ENCODE results near the gene GMDS. TPM values are rescaled to one million over a fixed set of nuclear protein-coding genes. Genes with fewer than 3 reads are reported as not detected.

The GMDS gene
- total and polyA plus RNA-seq, 2 donors (not counting 3 experiments of a cell fraction or from before 2014, with no cell fraction given) = 9.8 to 23.5 TPM

- H3K9me1 ChIP-seq (replicated peaks; ENCODE audit: control insufficient read depth, extremely low read depth, insufficient read depth, low read length) = no peaks in the 10 kb centered on the region
- no peaks in the 10 kb centered on the region for H3K36me3 ChIP-seq (ENCODE audit: control insufficient read depth in 2 of 2, extremely low read depth in 1 of 2, insufficient read depth in 2 of 2, low read length in 2 of 2)
- TF ChIP-seq POLR2A (IDR thresholded peaks at IDR 0.05; ENCODE audit: low read depth, low read length) (peak; percentile 88), POLR2AphosphoS5 (IDR thresholded peaks at IDR 0.05; ENCODE audit: insufficient read depth, low read depth, low read length) (peak; percentile 76), FOS (IDR thresholded peaks at IDR 0.05; ENCODE audit: borderline replicate concordance, insufficient read depth, low read length) (no peak), CTCF (IDR thresholded peaks at IDR 0.05; ENCODE audit: extremely low read depth in 1 of 2, insufficient read depth in 1 of 2, low read depth in 1 of 2, low read length in 2 of 2) (no peak)
- dilution Hi-C loops (cut with MboI; ENCODE audit: extremely low pct_ligation_motif_present, low sequenced_read_pairs) (loop anchor here (10.0 to 25.0 kb wide), 2 partner anchors 502 to 1035 kb away; no protein-coding TSS in a partner anchor), intact Hi-C loops (cut with micrococcal nuclease) (loop anchor here (1.0 to 10.0 kb wide), 8 partner anchors 15 to 1455 kb away; partner anchors contain the start of genes GMDS, RIPK1 and WRNIP1)
- H3K9me3 ChIP-seq (replicated peaks; ENCODE audit: control insufficient read depth, insufficient read depth, low read length) = no peaks in the 10 kb centered on the region
- H4K20me1 ChIP-seq (replicated peaks; ENCODE audit: control insufficient read depth, extremely low read depth, insufficient read depth, low read length) = peaks cover 4% of the 10 kb centered on the region
- FAIRE-seq (peak; percentile 89), DNase-seq (ENCODE audit: low read depth, low spot score) (peak; percentile 97)
- peaks cover 42% of the 10 kb centered on the region for H3K79me2 ChIP-seq (ENCODE audit: control insufficient read depth, insufficient read depth, low read length)
- H2AFZ ChIP-seq (ENCODE audit: low read depth, low read length) = peak within 1 kb of the TSS; percentile 68
- no TSS peak for BruUV-seq (replicated peaks)
- peak within 1 kb of the TSS; percentile 70 for H3K27ac ChIP-seq (ENCODE audit: insufficient read depth, low read depth, low read length)
- CTCF ChIA-PET = interaction anchor here (0.6 to 3.5 kb wide), 10 partner anchors 14 to 1024 kb away, joined by 3 to 49 read pairs (median 4); no protein-coding TSS in a partner anchor
- peak within 1 kb of the TSS; percentile 82 for H3K9ac ChIP-seq (replicated peaks; ENCODE audit: extremely low read depth, insufficient read depth, low read length)
- H3K4me3 ChIP-seq (replicated peaks in 1 of 3; ENCODE audit: insufficient read depth in 1 of 3, low read depth in 1 of 3, low read length in 3 of 3) = peak within 1 kb of the TSS; percentile 69 to 89 (median 87)
- H3K4me1 ChIP-seq (ENCODE audit: control insufficient read depth, extremely low read depth, insufficient read depth, low read length) = no peaks in the 10 kb centered on the region
- H3K4me2 ChIP-seq (ENCODE audit: insufficient read depth, low read length) = peak within 1 kb of the TSS; percentile 65
- POLR2A ChIA-PET = interaction anchor here (0.8 to 1.0 kb wide), 2 partner anchors 15 to 421 kb away, joined by 3 to 4 read pairs; no protein-coding TSS in a partner anchor
- H3K27me3 ChIP-seq (ENCODE audit: control insufficient read depth in 2 of 2, insufficient read depth in 2 of 2, low read length in 2 of 2) = peaks cover 10 to 13% of the 10 kb centered on the region in 2 experiments
These were observed 635.5 kb downstream of the GMDS start, which contains the start of gene FOXC1 for GRCh38 chr6:1609648-1610496. Gene FOXC1, plus strand, starts transcription at chr6:1609915. Its CDS starts 531 bp downstream, at chr6:1610446.

Data from endothelial cell of umbilical vein (primary cell).